Measurements from ENCODE around the gene HOXD3.

DNA sequence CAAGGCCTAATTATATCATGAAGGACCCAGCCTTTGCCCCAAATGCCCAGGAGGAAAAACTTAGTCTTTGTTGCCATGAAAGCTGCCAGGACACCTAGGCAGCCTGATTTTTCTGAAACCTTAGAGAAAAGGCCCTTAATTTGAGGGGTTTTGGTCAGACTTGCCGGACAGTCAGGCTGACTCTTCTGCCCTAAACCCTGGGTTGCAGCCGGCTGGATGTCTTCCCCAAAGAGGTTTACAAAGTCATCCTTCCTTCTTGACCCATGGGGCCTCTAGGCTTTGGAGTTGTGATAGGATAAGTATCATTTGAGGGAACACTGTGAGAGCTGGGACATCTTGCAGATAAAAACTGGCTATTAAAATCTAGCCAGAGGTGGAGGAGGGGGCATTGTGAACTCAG is 28.9 kb downstream of the HOXD3 start:
- no peak for TF ChIP-seq POLR2A (IDR thresholded peaks at IDR 0.05)
- TF ChIP-seq, protein P1, sequence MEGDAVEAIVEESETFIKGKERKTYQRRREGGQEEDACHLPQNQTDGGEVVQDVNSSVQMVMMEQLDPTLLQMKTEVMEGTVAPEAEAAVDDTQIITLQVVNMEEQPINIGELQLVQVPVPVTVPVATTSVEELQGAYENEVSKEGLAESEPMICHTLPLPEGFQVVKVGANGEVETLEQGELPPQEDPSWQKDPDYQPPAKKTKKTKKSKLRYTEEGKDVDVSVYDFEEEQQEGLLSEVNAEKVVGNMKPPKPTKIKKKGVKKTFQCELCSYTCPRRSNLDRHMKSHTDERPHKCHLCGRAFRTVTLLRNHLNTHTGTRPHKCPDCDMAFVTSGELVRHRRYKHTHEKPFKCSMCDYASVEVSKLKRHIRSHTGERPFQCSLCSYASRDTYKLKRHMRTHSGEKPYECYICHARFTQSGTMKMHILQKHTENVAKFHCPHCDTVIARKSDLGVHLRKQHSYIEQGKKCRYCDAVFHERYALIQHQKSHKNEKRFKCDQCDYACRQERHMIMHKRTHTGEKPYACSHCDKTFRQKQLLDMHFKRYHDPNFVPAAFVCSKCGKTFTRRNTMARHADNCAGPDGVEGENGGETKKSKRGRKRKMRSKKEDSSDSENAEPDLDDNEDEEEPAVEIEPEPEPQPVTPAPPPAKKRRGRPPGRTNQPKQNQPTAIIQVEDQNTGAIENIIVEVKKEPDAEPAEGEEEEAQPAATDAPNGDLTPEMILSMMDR (IDR thresholded peaks at IDR 0.05): no peak

Measured in Peyer's patch (tissue), 4 donors.